Measurements from ENCODE around the gene SRPK3.

- peak; percentile 13; the same call in 1 of the 2 replicates for TF ChIP-seq CTCF (IDR thresholded peaks at IDR 0.05; ENCODE audit: low read length)
- TF ChIP-seq EZH2 (IDR thresholded peaks at IDR 0.05; ENCODE audit: borderline replicate concordance, low read length) = no peak
Measured at GRCh38 chrX:153782313-153782712, 1.5 kb downstream of the SRPK3 start.
